HepG2 (cell line): Measurements from ENCODE around the gene CD86. TPM values are rescaled to one million over a fixed set of nuclear protein-coding genes. Genes with fewer than 3 reads are reported as not detected.

ENCODE experiments used
- ATAC-seq: fragments of 200-7000 bp; cut with Tn5 transposase; 3 replicates; pipeline ENCODE4 v1.9.1; 2020; ENCODE audit warnings: mild to moderate bottlenecking, moderate library complexity
- BruUV-seq: library from RNA; stranded (reverse); fragments of 400-500 nt; replicated peaks from 2 replicates; lab custom pipeline; 2021; lab: Mats Ljungman, UMichigan
- CTCF ChIA-PET: fragments of 300-600 bp; formaldehyde crosslinking; extraction: SDS; loops from one replicate; lab custom pipeline; 2021; ENCODE audit warnings: low total read pairs, inconsistent platforms, low intra/inter-chr PET ratio; lab: Yijun Ruan, JAX
- POLR2A ChIA-PET: fragments of 350-600 bp; sonication (Branson Sonifier 250); formaldehyde crosslinking; loops from one replicate; lab custom pipeline; 2020; ENCODE audit warnings: antibody characterized with exemption, inconsistent platforms; lab: Yijun Ruan, JAX
- DNase-seq: peaks from one replicate; pipeline ENCODE4 v3.0.0-alpha.2; 2015; ENCODE audit warnings: low spot score
- FAIRE-seq: peaks from 3 replicates; lab custom pipeline; 2011; peaks lifted over from hg19 to GRCh38; lab: Jason Lieb, UNC
- H2AFZ ChIP-seq: one replicate; pipeline ENCODE4 v1.6.1; 2011; ENCODE audit warnings: low read length, inconsistent platforms
- H3K27ac ChIP-seq: fragments of 300-600 bp; 3 replicates; pipeline ENCODE4 v1.8.0; 2011; ENCODE audit warnings: mixed run types, mild to moderate bottlenecking, mixed read lengths, low read length, inconsistent platforms; ENCODE audit not compliant: insufficient read depth; ENCODE audit errors: extremely low read length
- H3K27me3 ChIP-seq, 2 experiments: fragments of 200-600 bp in 1 of 2; 2 replicates in 1 of 2; 3 replicates in 1 of 2; pipeline versions ENCODE4 v1.6.0 to v1.8.0; 2011; ENCODE audit warnings: low read length in 2 of 2, mild to moderate bottlenecking in 2 of 2, moderate library complexity in 2 of 2, inconsistent platforms in 1 of 2; ENCODE audit not compliant: insufficient read depth in 2 of 2, control insufficient read depth in 1 of 2
- H3K36me3 ChIP-seq, 2 experiments: fragments of 200-600 bp in 1 of 2; replicated peaks in 1 of 2; 2 replicates in 1 of 2; 3 replicates in 1 of 2; pipeline versions ENCODE4 v1.5.1 to v1.8.0; 2011; ENCODE audit warnings: low read length in 2 of 2, inconsistent platforms in 1 of 2; ENCODE audit not compliant: insufficient read depth in 2 of 2, control insufficient read depth in 1 of 2
- H3K4me1 ChIP-seq: 2 replicates; pipeline ENCODE4 v1.5.1; 2012; ENCODE audit warnings: low read length, inconsistent platforms; ENCODE audit not compliant: insufficient read depth
- H3K4me2 ChIP-seq: 2 replicates; pipeline ENCODE4 v1.6.0; 2011; ENCODE audit warnings: low read depth, low read length, inconsistent platforms
- H3K4me3 ChIP-seq, 3 experiments: fragments of 200-600 bp in 1 of 3; sonication (generic), shearing (Covaris generic) in 1 of 3; replicated peaks in 1 of 3; 2 replicates each; pipeline ENCODE4 v1.5.1; 2011 to 2016; ENCODE audit warnings: low read length in 3 of 3, inconsistent platforms in 2 of 3, low read depth in 2 of 3, mild to moderate bottlenecking in 2 of 3, control low read depth in 1 of 3, mixed read lengths in 1 of 3; ENCODE audit not compliant: insufficient read depth in 1 of 3
- H3K79me2 ChIP-seq: one replicate; pipeline ENCODE4 v1.6.1; 2011; ENCODE audit warnings: low read length, inconsistent platforms; ENCODE audit not compliant: insufficient read depth
- H3K9ac ChIP-seq: 2 replicates; pipeline ENCODE4 v1.6.0; 2011; ENCODE audit warnings: mild to moderate bottlenecking, low read depth, low read length, inconsistent platforms; ENCODE audit not compliant: insufficient read depth
- H3K9me3 ChIP-seq: 2 replicates; pipeline ENCODE4 v1.5.1; 2012; ENCODE audit warnings: mild to moderate bottlenecking, low read length
- H4K20me1 ChIP-seq: 2 replicates; pipeline ENCODE4 v1.6.0; 2011; ENCODE audit warnings: inconsistent platforms, mild to moderate bottlenecking, low read length, moderate library complexity; ENCODE audit not compliant: insufficient read depth
- FOXK1 ChIP-seq: sonication (generic); formaldehyde crosslinking; IDR thresholded peaks from 2 replicates; pipeline ENCODE4 v1.4.0; 2020; ENCODE audit warnings: low read depth, missing genetic modification reagents, borderline replicate concordance
- HDAC6 ChIP-seq: fragments of 200-600 bp; sonication (generic); IDR thresholded peaks from 2 replicates; pipeline ENCODE4 v1.7.0; 2017; ENCODE audit warnings: mild to moderate bottlenecking, antibody characterized with exemption, low read length, low read depth
- MAFG ChIP-seq: sonication (generic); formaldehyde crosslinking; IDR thresholded peaks from 2 replicates; pipeline ENCODE4 v1.5.1; 2020; ENCODE audit warnings: mild to moderate bottlenecking, missing genetic modification reagents
- MAZ ChIP-seq, 2 experiments: sonication (generic) in 1 of 2; formaldehyde crosslinking in 1 of 2; IDR thresholded peaks; 2 replicates each; pipeline versions ENCODE4 v1.5.0 to v1.6.1; 2012 to 2020; ENCODE audit warnings: low read depth in 2 of 2, mild to moderate bottlenecking in 2 of 2, borderline replicate concordance in 1 of 2, improper control_type of control experiment in 1 of 2, low read length in 1 of 2, missing genetic modification reagents in 1 of 2, moderate library complexity in 1 of 2
- NFE2L2 ChIP-seq: fragments of 150-350 bp; IDR thresholded peaks from 2 replicates; pipeline ENCODE4 v1.6.1; 2014; ENCODE audit warnings: low read length
- PHF5A ChIP-seq: IDR thresholded peaks from one replicate; pipeline ENCODE4 v1.6.1; 2018; ENCODE audit warnings: low read depth, missing genetic modification reagents; ENCODE audit not compliant: unreplicated experiment
- SCMH1 ChIP-seq: sonication (generic); formaldehyde crosslinking; IDR thresholded peaks from 2 replicates; pipeline ENCODE4 v1.9.0; 2021; ENCODE audit warnings: missing genetic modification reagents, mild to moderate bottlenecking, borderline replicate concordance
- ZNF619 ChIP-seq: sonication (generic); formaldehyde crosslinking; IDR thresholded peaks from 2 replicates; pipeline ENCODE4 v1.4.0; 2020; ENCODE audit warnings: mild to moderate bottlenecking, missing genetic modification reagents
- ZNF883 ChIP-seq: sonication (generic); formaldehyde crosslinking; IDR thresholded peaks from 2 replicates; pipeline ENCODE4 v1.5.1; 2020; ENCODE audit warnings: mild to moderate bottlenecking, missing genetic modification reagents; ENCODE audit errors: not compliant biosample characterization
- ZSCAN31 ChIP-seq: sonication (generic); formaldehyde crosslinking; IDR thresholded peaks from 2 replicates; pipeline ENCODE4 v1.5.0; 2020; ENCODE audit warnings: low read depth, mild to moderate bottlenecking, missing genetic modification reagents
- WGBS: methylation state at CpG from one replicate; pipeline ENCODE4 v1.1.6; 2017; ENCODE audit warnings: low lambda C conversion rate; 5-methylcytosine and 5-hydroxymethylcytosine counted together
- in situ Hi-C: cut with HindIII; loops from 2 replicates; pipeline ENCODE4 v1.10.0; 2017; ENCODE audit warnings: low pct_unique_long_range_greater_than_20kb; ENCODE audit not compliant: extremely low pct_ligation_motif_present
- intact Hi-C: fragments of 100-400 bp; cut with micrococcal nuclease; formaldehyde crosslinking; loops from one replicate; pipeline ENCODE4 v1.10.0; 2022; ENCODE audit not compliant: unreplicated experiment
- polyA plus RNA-seq, 8 experiments: library from polyadenylated mRNA; depleted of rRNA in 3 of 8; stranded (reverse) in 7 of 8; unstranded in 1 of 8; fragments of >200 nt; fragmentation: Illumina TruSeq in 4 of 8; extraction: Trizol in 4 of 8; gene quantifications; 2 replicates each; pipeline versions ENCODE4 v1.2.1 to v1.2.3, GENCODE V29; 2011 to 2016; ENCODE audit warnings: low read depth in 4 of 8, missing spikeins in 1 of 8, mixed read lengths in 1 of 8; ENCODE audit not compliant: insufficient read depth in 1 of 8
- total RNA-seq, 5 experiments: library from RNA; depleted of rRNA; stranded (reverse); fragments of >200 nt; fragmentation: Illumina TruSeq; extraction: Trizol; gene quantifications; 2 replicates each; pipeline ENCODE4 v1.2.3, GENCODE V29; 2016; ENCODE audit warnings: low read depth in 1 of 5
- TF ChIP-seq, protein P1 (sequence below): sonication (generic); formaldehyde crosslinking; IDR thresholded peaks from 2 replicates; pipeline ENCODE4 v1.4.0; 2020; ENCODE audit warnings: mild to moderate bottlenecking, missing genetic modification reagents
- TF ChIP-seq, protein P2 (sequence below): sonication (generic); formaldehyde crosslinking; IDR thresholded peaks from 2 replicates; pipeline ENCODE4 v1.4.0; 2020; ENCODE audit warnings: missing genetic modification reagents, borderline replicate concordance
- TF ChIP-seq, protein P3 (sequence below): sonication (generic); formaldehyde crosslinking; IDR thresholded peaks from 2 replicates; pipeline ENCODE4 v1.8.1; 2023; ENCODE audit warnings: mild to moderate bottlenecking, missing genetic modification reagents, borderline replicate concordance
- TF ChIP-seq, protein P4 (sequence below): sonication (generic); formaldehyde crosslinking; IDR thresholded peaks from 2 replicates; pipeline ENCODE4 v1.5.1; 2020; ENCODE audit warnings: missing genetic modification reagents, mild to moderate bottlenecking, borderline replicate concordance
- TF ChIP-seq, protein P5 (sequence below): sonication (generic); formaldehyde crosslinking; IDR thresholded peaks from 2 replicates; pipeline ENCODE4 v1.5.0; 2020; ENCODE audit warnings: missing genetic modification reagents

Gene CD86
- total and polyA plus RNA-seq, 2 of the 13 experiments (the other 11 are each of a cell fraction or from before 2014, with no cell fraction given) = not detected

DNA sequence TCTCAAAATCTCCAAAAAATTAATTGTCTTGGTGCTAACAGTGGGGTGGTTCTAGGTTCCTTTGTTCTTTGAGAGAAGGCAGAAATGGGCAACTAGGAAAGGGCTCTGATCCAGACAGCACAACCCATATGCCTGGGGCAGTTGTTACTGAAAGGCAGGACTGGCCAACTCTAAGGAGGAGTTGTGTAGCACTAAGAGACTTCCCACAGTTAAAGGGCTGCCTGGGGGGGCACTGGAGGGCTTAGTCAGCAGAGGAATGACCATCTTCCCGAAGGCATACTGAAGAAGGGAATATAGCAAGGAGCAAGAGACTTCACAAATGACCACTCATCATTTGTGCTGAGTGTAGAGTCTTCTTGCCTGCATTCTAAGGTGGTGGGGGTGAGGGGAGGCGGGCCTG lies 48.9 kb upstream of the CD86 start:
- H3K4me1 ChIP-seq = no peaks in the 10 kb centered on the region
- TF ChIP-seq, protein P1, sequence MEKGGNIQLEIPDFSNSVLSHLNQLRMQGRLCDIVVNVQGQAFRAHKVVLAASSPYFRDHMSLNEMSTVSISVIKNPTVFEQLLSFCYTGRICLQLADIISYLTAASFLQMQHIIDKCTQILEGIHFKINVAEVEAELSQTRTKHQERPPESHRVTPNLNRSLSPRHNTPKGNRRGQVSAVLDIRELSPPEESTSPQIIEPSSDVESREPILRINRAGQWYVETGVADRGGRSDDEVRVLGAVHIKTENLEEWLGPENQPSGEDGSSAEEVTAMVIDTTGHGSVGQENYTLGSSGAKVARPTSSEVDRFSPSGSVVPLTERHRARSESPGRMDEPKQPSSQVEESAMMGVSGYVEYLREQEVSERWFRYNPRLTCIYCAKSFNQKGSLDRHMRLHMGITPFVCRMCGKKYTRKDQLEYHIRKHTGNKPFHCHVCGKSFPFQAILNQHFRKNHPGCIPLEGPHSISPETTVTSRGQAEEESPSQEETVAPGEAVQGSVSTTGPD (CRISPR knock-in tag) = no peak
- TF ChIP-seq PHF5A (CRISPR knock-in tag) (no peak), SCMH1 (CRISPR knock-in tag) (no peak), HDAC6 (no peak), ZNF883 (no peak), FOXK1 (CRISPR knock-in tag) (no peak), MAZ (IDR thresholded peaks at IDR 0.05; ENCODE audit: borderline replicate concordance, low read depth, low read length) (no peak), MAZ (CRISPR knock-in tag; IDR thresholded peaks at IDR 0.05; ENCODE audit: low read depth) (no peak), ZSCAN31 (CRISPR knock-in tag) (no peak), ZNF619 (CRISPR knock-in tag) (no peak), MAFG (CRISPR knock-in tag) (no peak), NFE2L2 (no peak)
- TF ChIP-seq, protein P2, sequence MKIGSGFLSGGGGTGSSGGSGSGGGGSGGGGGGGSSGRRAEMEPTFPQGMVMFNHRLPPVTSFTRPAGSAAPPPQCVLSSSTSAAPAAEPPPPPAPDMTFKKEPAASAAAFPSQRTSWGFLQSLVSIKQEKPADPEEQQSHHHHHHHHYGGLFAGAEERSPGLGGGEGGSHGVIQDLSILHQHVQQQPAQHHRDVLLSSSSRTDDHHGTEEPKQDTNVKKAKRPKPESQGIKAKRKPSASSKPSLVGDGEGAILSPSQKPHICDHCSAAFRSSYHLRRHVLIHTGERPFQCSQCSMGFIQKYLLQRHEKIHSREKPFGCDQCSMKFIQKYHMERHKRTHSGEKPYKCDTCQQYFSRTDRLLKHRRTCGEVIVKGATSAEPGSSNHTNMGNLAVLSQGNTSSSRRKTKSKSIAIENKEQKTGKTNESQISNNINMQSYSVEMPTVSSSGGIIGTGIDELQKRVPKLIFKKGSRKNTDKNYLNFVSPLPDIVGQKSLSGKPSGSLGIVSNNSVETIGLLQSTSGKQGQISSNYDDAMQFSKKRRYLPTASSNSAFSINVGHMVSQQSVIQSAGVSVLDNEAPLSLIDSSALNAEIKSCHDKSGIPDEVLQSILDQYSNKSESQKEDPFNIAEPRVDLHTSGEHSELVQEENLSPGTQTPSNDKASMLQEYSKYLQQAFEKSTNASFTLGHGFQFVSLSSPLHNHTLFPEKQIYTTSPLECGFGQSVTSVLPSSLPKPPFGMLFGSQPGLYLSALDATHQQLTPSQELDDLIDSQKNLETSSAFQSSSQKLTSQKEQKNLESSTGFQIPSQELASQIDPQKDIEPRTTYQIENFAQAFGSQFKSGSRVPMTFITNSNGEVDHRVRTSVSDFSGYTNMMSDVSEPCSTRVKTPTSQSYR (CRISPR knock-in tag) = no peak
- TF ChIP-seq, protein P3, sequence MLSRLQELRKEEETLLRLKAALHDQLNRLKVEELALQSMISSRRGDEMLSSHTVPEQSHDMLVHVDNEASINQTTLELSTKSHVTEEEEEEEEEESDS (CRISPR knock-in tag) = no peak
- TF ChIP-seq, protein P4, sequence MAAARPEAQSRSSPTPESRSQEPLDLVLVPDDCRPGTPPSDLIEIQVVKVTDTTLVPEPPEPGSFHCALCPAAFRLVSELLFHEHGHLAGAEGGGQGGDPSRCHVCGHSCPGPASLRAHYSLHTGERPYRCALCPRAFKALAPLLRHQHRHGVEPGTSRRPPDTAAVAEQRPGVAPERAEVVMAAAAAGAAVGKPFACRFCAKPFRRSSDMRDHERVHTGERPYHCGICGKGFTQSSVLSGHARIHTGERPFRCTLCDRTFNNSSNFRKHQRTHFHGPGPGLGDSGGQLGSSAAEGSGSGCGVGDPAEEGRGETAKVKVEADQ = no peak
- TF ChIP-seq, protein P5, sequence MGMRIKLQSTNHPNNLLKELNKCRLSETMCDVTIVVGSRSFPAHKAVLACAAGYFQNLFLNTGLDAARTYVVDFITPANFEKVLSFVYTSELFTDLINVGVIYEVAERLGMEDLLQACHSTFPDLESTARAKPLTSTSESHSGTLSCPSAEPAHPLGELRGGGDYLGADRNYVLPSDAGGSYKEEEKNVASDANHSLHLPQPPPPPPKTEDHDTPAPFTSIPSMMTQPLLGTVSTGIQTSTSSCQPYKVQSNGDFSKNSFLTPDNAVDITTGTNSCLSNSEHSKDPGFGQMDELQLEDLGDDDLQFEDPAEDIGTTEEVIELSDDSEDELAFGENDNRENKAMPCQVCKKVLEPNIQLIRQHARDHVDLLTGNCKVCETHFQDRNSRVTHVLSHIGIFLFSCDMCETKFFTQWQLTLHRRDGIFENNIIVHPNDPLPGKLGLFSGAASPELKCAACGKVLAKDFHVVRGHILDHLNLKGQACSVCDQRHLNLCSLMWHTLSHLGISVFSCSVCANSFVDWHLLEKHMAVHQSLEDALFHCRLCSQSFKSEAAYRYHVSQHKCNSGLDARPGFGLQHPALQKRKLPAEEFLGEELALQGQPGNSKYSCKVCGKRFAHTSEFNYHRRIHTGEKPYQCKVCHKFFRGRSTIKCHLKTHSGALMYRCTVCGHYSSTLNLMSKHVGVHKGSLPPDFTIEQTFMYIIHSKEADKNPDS (CRISPR knock-in tag) = no peak

More for the DNA sequence above, 48.9 kb upstream of the CD86 start:
- in situ Hi-C loops = no loop called here
- POLR2A ChIA-PET = no interaction called here
- DNase-seq (no peak), ATAC-seq (no peak), FAIRE-seq (no peak)
- 27% methylated on average over 2 of the region's 2 CpGs for WGBS
- H3K27ac ChIP-seq = no peak overlapping the region
- no peak overlapping the region for H3K4me2 ChIP-seq
- no peak overlapping the region for H3K9ac ChIP-seq
- CTCF ChIA-PET = no interaction called here
- H3K9me3 ChIP-seq = no peaks in the 10 kb centered on the region
- intact Hi-C loops = no loop called here
- no peaks in the 10 kb centered on the region for H4K20me1 ChIP-seq
- no TSS peak for BruUV-seq
- no peak overlapping the region for H2AFZ ChIP-seq
- H3K27me3 ChIP-seq = peaks cover 0 to 7% of the 10 kb centered on the region in 2 experiments; a peak in 1 of 5 replicates
- no peaks in the 10 kb centered on the region for H3K36me3 ChIP-seq
- no peaks in the 10 kb centered on the region for H3K79me2 ChIP-seq
- H3K4me3 ChIP-seq = no peak overlapping the region
